Osteoblast (primary cell): ENCODE measurements around the gene REXO5. TPM values are rescaled to one million over a fixed set of nuclear protein-coding genes. Genes with fewer than 3 reads are reported as not detected.

Source experiments
- DNase-seq: peaks from one replicate; pipeline ENCODE4 v3.0.0; 2011; ENCODE audit warnings: low spot score, mixed read lengths; ENCODE audit not compliant: insufficient read length; ENCODE audit errors: missing footprints
- H2AFZ ChIP-seq: 2 replicates; pipeline ENCODE4 v1.6.0; 2011; ENCODE audit warnings: mild to moderate bottlenecking, low read length
- H3K27ac ChIP-seq: 2 replicates; pipeline ENCODE4 v1.5.1; 2011; ENCODE audit warnings: mild to moderate bottlenecking, low read depth, low read length, moderate library complexity
- H3K27me3 ChIP-seq: 2 replicates; pipeline ENCODE4 v1.6.0; 2012; ENCODE audit warnings: mild to moderate bottlenecking, control low read depth, inconsistent platforms, low read length, moderate library complexity; ENCODE audit not compliant: insufficient read depth
- H3K36me3 ChIP-seq: 2 replicates; pipeline ENCODE4 v1.5.1; 2011; ENCODE audit warnings: mild to moderate bottlenecking, low read length, control low read depth, moderate library complexity; ENCODE audit not compliant: insufficient read depth
- H3K4me1 ChIP-seq: 2 replicates; pipeline ENCODE4 v1.5.1; 2011; ENCODE audit warnings: mild to moderate bottlenecking, low read length, control low read depth, moderate library complexity; ENCODE audit not compliant: insufficient read depth
- H3K4me2 ChIP-seq: 2 replicates; pipeline ENCODE4 v1.6.0; 2011; ENCODE audit warnings: mild to moderate bottlenecking, low read length; ENCODE audit not compliant: insufficient read depth
- H3K4me3 ChIP-seq: fragments of 200-600 bp; sonication (generic); 3 replicates; pipeline ENCODE4 v1.5.1; 2012; ENCODE audit warnings: mild to moderate bottlenecking, low read length, inconsistent platforms; ENCODE audit not compliant: insufficient read depth
- H3K79me2 ChIP-seq: 2 replicates; pipeline ENCODE4 v1.6.0; 2012; ENCODE audit warnings: mild to moderate bottlenecking, low read length, control low read depth, inconsistent platforms; ENCODE audit not compliant: insufficient read depth
- H3K9me3 ChIP-seq: 2 replicates; pipeline ENCODE4 v1.5.1; 2011; ENCODE audit warnings: low read depth, low read length, control low read depth
- H4K20me1 ChIP-seq: 2 replicates; pipeline ENCODE4 v1.6.0; 2012; ENCODE audit warnings: mild to moderate bottlenecking, low read length, control low read depth; ENCODE audit not compliant: insufficient read depth
- CTCF ChIP-seq: IDR thresholded peaks from 2 replicates; pipeline ENCODE4 v1.5.1; 2011; ENCODE audit warnings: mild to moderate bottlenecking, low read depth, low read length, moderate library complexity; ENCODE audit errors: extremely low read depth
- total RNA-seq: library from RNA; depleted of rRNA; stranded (reverse); fragments of >200 nt; gene quantifications from 2 replicates; pipeline ENCODE4 v1.2.3, GENCODE V29; 2012

The REXO5 gene
- total RNA-seq, 1 donor = 3.6 TPM

GRCh38 chr16:20889625-20890275 is 83.4 kb downstream of the REXO5 start:
- peaks cover 66% of the 10 kb centered on the region for H3K36me3 ChIP-seq
- no peak for DNase-seq
- H4K20me1 ChIP-seq = peaks cover 88% of the 10 kb centered on the region
- H3K27ac ChIP-seq = no peak overlapping the region
- no peak overlapping the region for H3K4me2 ChIP-seq
- TF ChIP-seq CTCF = no peak
- no peaks in the 10 kb centered on the region for H3K9me3 ChIP-seq
- no peaks in the 10 kb centered on the region for H3K27me3 ChIP-seq
- peaks cover 98% of the 10 kb centered on the region for H3K79me2 ChIP-seq
- peaks cover 5% of the 10 kb centered on the region for H3K4me1 ChIP-seq
- no peak overlapping the region for H3K4me3 ChIP-seq
- no peak overlapping the region for H2AFZ ChIP-seq

- no peaks in the 10 kb centered on the region for H3K27me3 ChIP-seq
- DNase-seq = no peak
- H2AFZ ChIP-seq = no peak overlapping the region
- peaks cover 100% of the 10 kb centered on the region for H3K79me2 ChIP-seq
- no peak overlapping the region for H3K27ac ChIP-seq
- no peak overlapping the region for H3K4me3 ChIP-seq
- TF ChIP-seq CTCF = no peak
- H4K20me1 ChIP-seq = peaks cover 85% of the 10 kb centered on the region
- H3K36me3 ChIP-seq = peaks cover 70% of the 10 kb centered on the region
- H3K9me3 ChIP-seq = no peaks in the 10 kb centered on the region
- peaks cover 23% of the 10 kb centered on the region for H3K4me1 ChIP-seq
- no peak overlapping the region for H3K4me2 ChIP-seq
Observed at GRCh38 chr16:20894388-20894787, 88.1 kb downstream of the REXO5 start.

GRCh38 chr16:20897253-20897897 is 91.0 kb downstream of the REXO5 start:
- TF ChIP-seq CTCF = no peak
- peak overlapping the region; percentile 90 for H3K4me3 ChIP-seq
- no peaks in the 10 kb centered on the region for H3K9me3 ChIP-seq
- peak overlapping the region; percentile 89 for H3K4me2 ChIP-seq
- H2AFZ ChIP-seq = no peak overlapping the region
- peak overlapping the region; percentile 93 for H3K27ac ChIP-seq
- peaks cover 44% of the 10 kb centered on the region for H3K36me3 ChIP-seq
- DNase-seq = peak; percentile 35
- H3K79me2 ChIP-seq = peaks cover 92% of the 10 kb centered on the region
- peaks cover 56% of the 10 kb centered on the region for H4K20me1 ChIP-seq
- no peaks in the 10 kb centered on the region for H3K27me3 ChIP-seq
- peaks cover 33% of the 10 kb centered on the region for H3K4me1 ChIP-seq

- Histone ChIP-seq H3K4me1 (peaks cover 33% of the 10 kb centered on the region), H3K9me3 (no peaks in the 10 kb centered on the region), H3K27ac (peak overlapping the region; percentile 93), H2AFZ (no peak overlapping the region), H3K79me2 (peaks cover 91% of the 10 kb centered on the region), H3K36me3 (peaks cover 41% of the 10 kb centered on the region), H3K4me2 (peak overlapping the region; percentile 89), H4K20me1 (peaks cover 51% of the 10 kb centered on the region), H3K4me3 (peak overlapping the region; percentile 90), H3K27me3 (no peaks in the 10 kb centered on the region)
- DNase-seq = peak; percentile 34
- no peak for TF ChIP-seq CTCF
Observed at GRCh38 chr16:20897922-20898321, 91.6 kb downstream of the REXO5 start.
